RWPE1 (cell line): Measurements from ENCODE around the gene RHBG.

Source experiments
- CTCF ChIA-PET: fragments of 350-600 bp; sonication (Branson Sonifier 250); formaldehyde crosslinking; extraction: SDS; loops from one replicate; lab custom pipeline; 2021; lab: Yijun Ruan, JAX
- POLR2A ChIA-PET: fragments of 400-600 bp; formaldehyde crosslinking; extraction: SDS; loops from one replicate; lab custom pipeline; 2020; ENCODE audit warnings: antibody characterized with exemption; ENCODE audit not compliant: low non-redundant PET; lab: Yijun Ruan, JAX
- DNase-seq: peaks from one replicate; pipeline ENCODE4 v3.0.0; 2012; ENCODE audit warnings: low spot score
- H3K27ac ChIP-seq: fragments of 450-650 bp; 2 replicates; pipeline ENCODE4 v1.5.1; 2017
- TF ChIP-seq, protein P1 (sequence below): fragments of 450-650 bp; conservative IDR thresholded peaks from 2 replicates; pipeline ENCODE4 v1.5.1; 2017; ENCODE audit warnings: low read depth, mild to moderate bottlenecking

RHBG gene

DNA sequence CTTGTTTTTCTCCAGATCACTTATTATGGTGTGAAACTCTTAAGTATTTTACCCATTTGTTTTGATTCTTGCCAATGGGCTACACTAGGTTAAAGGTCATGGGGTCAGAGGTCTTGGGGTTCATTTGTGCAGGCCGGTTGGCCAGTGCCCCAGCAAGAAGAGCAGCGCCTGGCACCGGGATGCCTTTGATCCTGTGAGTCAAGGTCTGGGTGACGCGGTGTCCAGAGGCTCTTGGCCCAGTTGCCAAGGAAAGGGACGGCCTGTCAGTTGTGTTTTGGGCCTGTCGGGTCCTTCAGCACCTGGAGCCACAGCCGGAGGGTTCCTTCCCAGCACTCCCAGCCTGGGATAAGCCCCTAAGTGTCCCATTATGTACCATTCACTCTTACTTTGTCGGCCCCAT is 25.1 kb downstream of the RHBG start:
- POLR2A ChIA-PET, result no interaction called here
- CTCF ChIA-PET, result interaction anchor here (0.6 to 1.3 kb wide), 2 partner anchors 8 to 180 kb away, joined by 4 to 8 read pairs; no protein-coding TSS in a partner anchor
- H3K27ac ChIP-seq, result no peak overlapping the region
- no peak for DNase-seq
- TF ChIP-seq, protein P1, sequence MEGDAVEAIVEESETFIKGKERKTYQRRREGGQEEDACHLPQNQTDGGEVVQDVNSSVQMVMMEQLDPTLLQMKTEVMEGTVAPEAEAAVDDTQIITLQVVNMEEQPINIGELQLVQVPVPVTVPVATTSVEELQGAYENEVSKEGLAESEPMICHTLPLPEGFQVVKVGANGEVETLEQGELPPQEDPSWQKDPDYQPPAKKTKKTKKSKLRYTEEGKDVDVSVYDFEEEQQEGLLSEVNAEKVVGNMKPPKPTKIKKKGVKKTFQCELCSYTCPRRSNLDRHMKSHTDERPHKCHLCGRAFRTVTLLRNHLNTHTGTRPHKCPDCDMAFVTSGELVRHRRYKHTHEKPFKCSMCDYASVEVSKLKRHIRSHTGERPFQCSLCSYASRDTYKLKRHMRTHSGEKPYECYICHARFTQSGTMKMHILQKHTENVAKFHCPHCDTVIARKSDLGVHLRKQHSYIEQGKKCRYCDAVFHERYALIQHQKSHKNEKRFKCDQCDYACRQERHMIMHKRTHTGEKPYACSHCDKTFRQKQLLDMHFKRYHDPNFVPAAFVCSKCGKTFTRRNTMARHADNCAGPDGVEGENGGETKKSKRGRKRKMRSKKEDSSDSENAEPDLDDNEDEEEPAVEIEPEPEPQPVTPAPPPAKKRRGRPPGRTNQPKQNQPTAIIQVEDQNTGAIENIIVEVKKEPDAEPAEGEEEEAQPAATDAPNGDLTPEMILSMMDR, result no peak

DNA sequence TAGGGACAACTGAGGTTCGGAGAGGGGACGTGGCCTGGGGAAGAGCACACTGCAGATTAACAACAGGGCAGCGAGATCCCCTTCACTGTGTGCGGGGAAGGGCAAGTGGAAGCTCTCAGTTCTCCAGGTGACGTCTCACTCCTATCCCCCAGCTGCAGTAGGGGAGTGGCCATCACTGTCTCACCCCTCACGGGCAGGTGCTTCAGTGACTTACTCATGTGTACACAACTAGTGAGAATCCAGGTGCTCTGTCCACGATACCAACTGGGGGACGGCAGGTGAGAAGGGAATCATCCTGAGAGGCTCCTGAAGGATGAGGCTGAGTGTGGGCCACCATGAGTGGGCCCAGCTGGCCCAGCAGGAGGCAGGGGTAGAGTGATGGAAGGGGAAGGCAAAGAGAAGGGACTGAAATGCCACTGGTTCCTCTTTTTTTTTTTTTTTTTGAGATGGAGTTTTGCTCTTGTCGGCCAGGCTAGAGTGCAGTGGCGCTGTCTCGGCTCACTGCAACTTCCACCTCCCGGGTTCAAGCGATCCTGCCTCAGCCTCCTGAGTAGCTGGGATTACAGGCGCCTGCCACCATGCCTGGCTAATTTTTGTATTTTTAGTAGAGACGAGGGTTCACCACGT is 25.9 kb downstream of the RHBG start:
- ChIA-PET CTCF (interaction anchor here (0.6 to 1.3 kb wide), 3 partner anchors 9 to 179 kb away, joined by 4 to 8 read pairs (median 6); no protein-coding TSS in a partner anchor), POLR2A (no interaction called here)
- H3K27ac ChIP-seq, result no peak overlapping the region
- TF ChIP-seq, protein P1, result no peak
- no peak for DNase-seq

DNA sequence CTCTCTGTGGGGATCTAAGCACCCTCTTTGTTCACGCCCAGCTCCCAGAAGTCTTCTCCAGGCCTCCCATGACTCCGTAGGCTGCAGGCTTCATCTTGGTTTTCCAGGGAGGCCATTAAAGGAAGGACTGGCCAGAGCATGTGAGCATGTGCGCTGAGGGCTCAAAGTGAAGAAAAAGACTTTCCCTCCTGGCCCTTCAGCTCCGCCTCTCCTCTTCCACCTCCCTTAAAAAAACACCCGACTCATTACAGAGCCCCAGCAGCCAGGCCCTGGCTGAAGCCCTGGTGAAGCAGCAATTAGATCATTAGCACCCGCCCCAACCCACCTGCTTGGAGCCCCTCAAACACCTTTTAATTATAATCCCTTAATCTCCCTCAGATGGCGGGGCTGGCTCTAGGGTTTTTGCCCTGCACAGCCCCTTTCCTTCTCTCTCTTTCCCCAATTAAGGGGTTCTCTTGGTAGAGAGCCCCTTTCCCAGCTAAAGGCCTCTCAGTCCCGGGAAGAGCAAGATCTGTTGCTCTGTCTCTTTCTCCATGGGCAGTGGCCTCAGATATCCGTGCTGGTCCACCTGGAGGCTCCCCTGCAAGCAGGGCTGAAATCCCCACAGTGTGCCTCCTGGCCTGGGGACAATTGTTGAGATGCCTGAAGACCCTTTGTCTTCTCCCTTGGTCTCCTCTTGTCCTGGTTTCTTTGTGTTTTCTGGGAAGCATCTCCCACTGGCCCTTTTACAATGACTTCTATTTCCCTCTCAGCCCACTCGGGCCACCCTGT is 30.5 kb downstream of the RHBG start:
- TF ChIP-seq, protein P1, result no peak
- H3K27ac ChIP-seq, result no peak overlapping the region
- ChIA-PET POLR2A (no interaction called here), CTCF (interaction anchor here (1.2 kb wide), 1 partner anchor 14 kb away, joined by 6 read pairs; no protein-coding TSS in a partner anchor)
- DNase-seq, result no peak

DNA sequence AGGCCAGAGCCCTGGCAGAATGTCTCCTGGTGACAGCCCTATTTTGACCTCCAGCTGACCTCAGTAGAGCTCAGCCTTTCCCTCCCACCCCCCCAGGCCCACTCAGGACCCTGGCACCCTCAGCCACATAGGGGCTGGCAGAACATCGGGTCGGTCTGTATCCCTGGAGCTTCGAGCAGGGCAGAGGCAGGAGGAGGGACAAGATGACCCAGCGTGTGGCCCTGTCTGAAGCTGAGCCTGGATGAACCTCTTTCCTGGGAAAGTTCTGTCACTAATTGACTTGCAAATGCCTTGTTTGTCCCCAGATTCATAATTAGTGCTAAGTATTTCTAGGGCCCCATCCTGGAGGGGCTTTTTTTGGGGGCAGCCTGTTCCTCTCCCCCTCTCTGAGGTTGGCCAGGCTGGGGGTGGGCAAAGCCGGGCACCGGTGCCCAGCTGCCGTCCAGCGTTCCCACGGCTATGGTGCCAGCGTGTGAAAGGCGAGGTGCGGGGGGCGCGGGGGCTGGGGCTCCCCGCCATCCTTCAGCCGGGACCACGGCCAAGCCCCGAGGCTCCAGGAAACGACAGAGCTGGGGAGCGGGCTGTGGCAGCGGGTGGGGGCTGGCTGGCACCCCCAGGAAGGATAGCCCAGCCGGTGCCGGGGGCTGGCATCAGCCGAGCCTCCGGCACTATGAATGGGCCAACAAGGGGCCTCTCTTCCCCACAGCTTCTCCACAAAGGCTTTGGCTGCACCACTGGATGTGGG is 31.4 kb downstream of the RHBG start:
- no peak overlapping the region for H3K27ac ChIP-seq
- DNase-seq, result no peak
- ChIA-PET CTCF (interaction anchor here (0.5 to 0.6 kb wide), 2 partner anchors 15 to 208 kb away, joined by 3 read pairs; no protein-coding TSS in a partner anchor), POLR2A (no interaction called here)
- TF ChIP-seq, protein P1, result no peak

DNA sequence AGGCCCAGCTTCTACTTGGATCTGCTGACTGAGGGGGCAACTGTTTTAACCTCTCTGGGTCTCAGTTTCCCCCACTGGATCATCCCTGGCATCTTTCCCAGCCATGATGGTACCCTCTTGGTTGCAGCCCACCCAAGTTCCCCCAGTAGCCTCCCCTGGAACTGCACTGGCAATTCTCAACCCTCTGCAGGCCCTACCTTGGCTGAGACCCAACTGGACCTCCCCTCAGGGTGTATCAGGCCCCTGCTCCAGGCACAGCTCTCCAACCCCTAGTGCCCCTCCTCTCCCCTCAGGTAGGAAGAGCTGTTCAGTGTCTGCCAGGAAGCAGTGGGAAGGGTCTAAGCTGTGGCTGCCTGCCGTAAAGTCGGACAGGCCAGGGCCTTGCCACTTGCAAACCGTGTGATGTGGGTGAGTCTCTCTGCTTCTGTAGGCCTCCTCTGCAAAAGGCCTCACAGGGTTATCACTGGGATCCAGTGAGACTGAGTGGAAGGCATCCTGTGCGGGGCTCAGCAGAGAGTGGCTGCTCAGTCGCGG is 32.1 kb downstream of the RHBG start:
- TF ChIP-seq, protein P1, result no peak
- no peak for DNase-seq
- ChIA-PET CTCF (interaction anchor here (0.5 to 0.6 kb wide), 2 partner anchors 15 to 45 kb away, joined by 3 to 4 read pairs; no protein-coding TSS in a partner anchor), POLR2A (no interaction called here)
- H3K27ac ChIP-seq, result no peak overlapping the region

DNA sequence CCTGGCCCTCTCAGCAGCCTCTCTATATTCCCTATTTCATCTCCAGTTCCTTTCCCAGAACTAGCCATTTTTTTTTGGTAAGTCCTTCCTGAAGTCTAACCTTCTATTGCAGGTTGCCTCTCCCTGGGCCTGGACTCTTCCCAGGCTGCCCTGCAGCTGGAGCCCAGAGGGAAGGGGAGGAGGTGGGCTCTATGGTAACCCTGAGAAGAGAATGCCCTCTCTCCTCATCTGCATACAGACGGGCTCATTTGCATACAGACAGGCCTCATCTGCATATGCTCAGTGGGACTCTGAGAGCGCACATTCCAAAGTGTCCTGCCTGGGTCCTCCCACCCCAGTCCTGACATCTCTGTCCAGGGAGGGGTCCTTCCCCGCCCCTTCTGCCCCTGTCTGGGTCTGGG is 32.7 kb downstream of the RHBG start:
- TF ChIP-seq, protein P1, result no peak
- CTCF ChIA-PET, result interaction anchor here (0.6 to 1.0 kb wide), 2 partner anchors 16 to 45 kb away, joined by 4 to 5 read pairs; no protein-coding TSS in a partner anchor
- DNase-seq, result no peak
- H3K27ac ChIP-seq, result no peak overlapping the region
- POLR2A ChIA-PET, result no interaction called here
